Liver (tissue), 9 donors: ENCODE measurements around the gene HSD3B2. TPM values are rescaled to one million over a fixed set of nuclear protein-coding genes. Genes with fewer than 3 reads are reported as not detected.

Experiments used
- DNase-seq: peaks from one replicate; pipeline ENCODE4 v3.0.0-alpha.2; 2017; ENCODE audit warnings: low spot score
- H3K27ac ChIP-seq, 2 donors: one replicate each; pipeline ENCODE4 v1.7.0; 2013; ENCODE audit warnings: inconsistent platforms in 2 of 2, low read length in 2 of 2, control low read depth in 1 of 2, low read depth in 1 of 2, mild to moderate bottlenecking in 1 of 2
- H3K27me3 ChIP-seq, 4 donors: one replicate each; pipeline versions ENCODE4 v1.6.1 to v1.7.0; 2013; ENCODE audit warnings: low read length in 3 of 4, inconsistent platforms in 1 of 4, mild to moderate bottlenecking in 1 of 4, moderate library complexity in 1 of 4; ENCODE audit not compliant: control insufficient read depth in 4 of 4, insufficient read depth in 4 of 4
- H3K36me3 ChIP-seq, 4 donors: one replicate each; pipeline versions ENCODE4 v1.6.1 to v1.7.0; 2013; ENCODE audit warnings: low read length in 3 of 4, mild to moderate bottlenecking in 3 of 4, low read depth in 1 of 4, moderate library complexity in 1 of 4; ENCODE audit not compliant: control insufficient read depth in 4 of 4, insufficient read depth in 3 of 4
- H3K4me1 ChIP-seq, 4 donors: one replicate each; pipeline versions ENCODE4 v1.6.1 to v1.7.0; 2013; ENCODE audit warnings: low read length in 3 of 4, mild to moderate bottlenecking in 3 of 4, moderate library complexity in 1 of 4; ENCODE audit not compliant: control insufficient read depth in 4 of 4, insufficient read depth in 4 of 4
- H3K4me3 ChIP-seq, 3 donors: one replicate each; pipeline versions ENCODE4 v1.6.1 to v1.7.0; 2013; ENCODE audit warnings: low read length in 3 of 3, control low read depth in 1 of 3, low read depth in 1 of 3, mild to moderate bottlenecking in 1 of 3
- H3K9ac ChIP-seq, 2 donors: one replicate each; pipeline ENCODE4 v1.7.0; 2013; ENCODE audit warnings: low read length in 2 of 2, mild to moderate bottlenecking in 2 of 2, moderate library complexity in 2 of 2, control low read depth in 1 of 2, low read depth in 1 of 2
- H3K9me3 ChIP-seq, 4 donors: one replicate each; pipeline versions ENCODE4 v1.6.1 to v1.7.0; 2013; ENCODE audit warnings: low read length in 3 of 4; ENCODE audit not compliant: control insufficient read depth in 4 of 4
- ATF3 ChIP-seq: IDR thresholded peaks from 2 replicates; pipeline ENCODE4 v1.6.1; 2016; ENCODE audit warnings: antibody characterized with exemption
- CTCF ChIP-seq: fragments of 150-350 bp; IDR thresholded peaks from 2 replicates; pipeline ENCODE4 v1.5.1; 2017; ENCODE audit warnings: improper control_type of control experiment, low read depth, low read length; ENCODE audit not compliant: missing input control
- EGR1 ChIP-seq, 2 donors: IDR thresholded peaks; 2 replicates each; pipeline ENCODE4 v1.6.1; 2016 to 2018; ENCODE audit warnings: antibody characterized with exemption in 2 of 2, low read depth in 2 of 2
- FOXA1 ChIP-seq: IDR thresholded peaks from 2 replicates; pipeline ENCODE4 v1.6.1; 2016; ENCODE audit warnings: antibody characterized with exemption
- FOXA2 ChIP-seq: IDR thresholded peaks from 2 replicates; pipeline ENCODE4 v1.6.1; 2016; ENCODE audit warnings: antibody characterized with exemption
- GABPA ChIP-seq, 2 donors: IDR thresholded peaks in 1 of 2; conservative IDR thresholded peaks in 1 of 2; 2 replicates each; pipeline ENCODE4 v1.6.1; 2016; ENCODE audit warnings: antibody characterized with exemption in 2 of 2, mild to moderate bottlenecking in 1 of 2, moderate library complexity in 1 of 2
- HNF4A ChIP-seq, 2 donors: conservative IDR thresholded peaks; 2 replicates each; pipeline ENCODE4 v1.6.1; 2016; ENCODE audit warnings: antibody characterized with exemption in 2 of 2, mild to moderate bottlenecking in 2 of 2
- HNF4G ChIP-seq: IDR thresholded peaks from 2 replicates; pipeline ENCODE4 v1.6.1; 2016; ENCODE audit warnings: antibody characterized with exemption
- JUND ChIP-seq, 2 donors: IDR thresholded peaks; 2 replicates each; pipeline ENCODE4 v1.6.1; 2016; ENCODE audit warnings: antibody characterized with exemption in 2 of 2
- MAX ChIP-seq: IDR thresholded peaks from 2 replicates; pipeline ENCODE4 v1.6.1; 2016; ENCODE audit warnings: antibody characterized with exemption
- NR2F2 ChIP-seq: IDR thresholded peaks from 2 replicates; pipeline ENCODE4 v1.6.1; 2016; ENCODE audit warnings: antibody characterized with exemption
- RAD21 ChIP-seq, 2 donors: IDR thresholded peaks; 2 replicates each; pipeline ENCODE4 v1.6.1; 2016; ENCODE audit warnings: antibody characterized with exemption in 2 of 2, mild to moderate bottlenecking in 2 of 2
- REST ChIP-seq: IDR thresholded peaks from 2 replicates; pipeline ENCODE4 v1.6.1; 2016; ENCODE audit warnings: antibody characterized with exemption, mild to moderate bottlenecking
- RXRA ChIP-seq, 2 donors: IDR thresholded peaks; 2 replicates each; pipeline ENCODE4 v1.6.1; 2017 to 2018; ENCODE audit warnings: antibody characterized with exemption in 2 of 2, mild to moderate bottlenecking in 1 of 2
- SP1 ChIP-seq: IDR thresholded peaks from 2 replicates; pipeline ENCODE4 v1.6.1; 2018; ENCODE audit warnings: antibody characterized with exemption, mild to moderate bottlenecking
- TAF1 ChIP-seq: conservative IDR thresholded peaks from 2 replicates; pipeline ENCODE4 v1.6.1; 2016; ENCODE audit warnings: antibody characterized with exemption, mild to moderate bottlenecking
- YY1 ChIP-seq: IDR thresholded peaks from 2 replicates; pipeline ENCODE4 v1.6.1; 2016; ENCODE audit warnings: antibody characterized with exemption, mild to moderate bottlenecking
- ZBTB33 ChIP-seq: IDR thresholded peaks from 2 replicates; pipeline ENCODE4 v1.6.1; 2016; ENCODE audit warnings: antibody characterized with exemption
- WGBS: extraction: QIAGEN DNeasy Blood & Tissue Kit; methylation state at CpG from one replicate; pipeline ENCODE4 v1.1.7; 2013; 5-methylcytosine and 5-hydroxymethylcytosine counted together
- polyA plus RNA-seq, 2 donors: library from polyadenylated mRNA; stranded (reverse) in 1 of 2; unstranded in 1 of 2; fragments of 200-250 nt in 1 of 2; fragments of >200 nt in 1 of 2; fragmentation: Nextera tagmentation in 1 of 2; extraction: Ambion mirVana in 1 of 2; gene quantifications; one replicate each; pipeline versions ENCODE4 v1.2.1 to v1.2.3, GENCODE V29; 2013 to 2015
- total RNA-seq, 2 donors: library from RNA; depleted of rRNA; stranded (reverse); fragments of >200 nt; gene quantifications; one replicate each; pipeline ENCODE4 v1.2.3, GENCODE V29; 2014
- donor health status: healthy.
- donor health status: healthy.
- donor health status: healthy.
- donor health status: healthy.
- donor health status: healthy.

Gene HSD3B2
- total and polyA plus RNA-seq, 4 donors: 0.14 to 0.25 (median 0.18) TPM; not detected in 1

GRCh38 chr1:119370748-119371147 is 44.2 kb upstream of the HSD3B2 start:
- Histone ChIP-seq H3K27ac (peak overlapping the region; percentile 49 to 56), H3K9me3 (no peaks in the 10 kb centered on the region), H3K4me1 (peaks cover 10 to 83% (median 60%) of the 10 kb centered on the region in 4 donors), H3K4me3 (peak overlapping the region in 2 of 3 donors; percentile 57 to 70), H3K36me3 (no peaks in the 10 kb centered on the region), H3K27me3 (no peaks in the 10 kb centered on the region), H3K9ac (peak overlapping the region; percentile 46 to 96)
- TF ChIP-seq FOXA2 (no peak), EGR1 (IDR thresholded peaks at IDR 0.05; ENCODE audit: low read depth in 2 of 2) (no peak), YY1 (no peak), HNF4G (no peak), TAF1 (no peak)
- no peak for DNase-seq
- 49% methylated on average over 2 of the region's 2 CpGs for WGBS

- Histone ChIP-seq H3K4me1 (peaks cover 12 to 85% (median 66%) of the 10 kb centered on the region in 4 donors), H3K27me3 (no peaks in the 10 kb centered on the region), H3K27ac (peak overlapping the region in 1 of 2 donors; percentile 25), H3K4me3 (peak overlapping the region in 1 of 3 donors; percentile 70), H3K36me3 (no peaks in the 10 kb centered on the region), H3K9ac (peak overlapping the region; percentile 19 to 88), H3K9me3 (no peaks in the 10 kb centered on the region)
- no peak for DNase-seq
- TF ChIP-seq YY1: peak; percentile 49
- no peak for TF ChIP-seq MAX
- peak in 1 of 2 donors; percentile 45 for TF ChIP-seq HNF4A (conservative IDR thresholded peaks at IDR 0.05)
- no peak for TF ChIP-seq HNF4G
- no peak for TF ChIP-seq NR2F2
- TF ChIP-seq TAF1: no peak
- TF ChIP-seq JUND (IDR thresholded peaks at IDR 0.05): peak in 1 of 2 donors; percentile 16
- TF ChIP-seq FOXA1: no peak
- TF ChIP-seq FOXA2: no peak
- no peak for TF ChIP-seq CTCF
- TF ChIP-seq RAD21 (IDR thresholded peaks at IDR 0.05): no peak
- TF ChIP-seq SP1: no peak
- TF ChIP-seq EGR1 (IDR thresholded peaks at IDR 0.05; ENCODE audit: low read depth in 2 of 2): no peak
- no peak for TF ChIP-seq ZBTB33
- no peak for TF ChIP-seq GABPA (IDR thresholded peaks at IDR 0.05 in 1 of 2, conservative IDR thresholded peaks at IDR 0.05 in 1 of 2)
- TF ChIP-seq ATF3: no peak
- TF ChIP-seq REST: peak; percentile 34
- peak in 1 of 2 donors; percentile 27 for TF ChIP-seq RXRA (IDR thresholded peaks at IDR 0.05)
- 19% methylated on average over 2 of the region's 2 CpGs for WGBS
Observed at GRCh38 chr1:119371815-119372214, 43.1 kb upstream of the HSD3B2 start.
